GM21381 (cell line): ENCODE results near the gene ERVFRD-1.
"Not testable (repeated sequence)": the region's sequence is repeated elsewhere in the genome, so short reads cannot be mapped to it uniquely, and the experiment has no call there.

Experiments
- ATAC-seq: cut with Tn5 transposase; IDR thresholded peaks from one replicate; pipeline ENCODE4 v1.9.1; 2021; ENCODE audit warnings: mild to moderate bottlenecking, moderate library complexity; ENCODE audit not compliant: unreplicated experiment

The ERVFRD-1 gene

DNA sequence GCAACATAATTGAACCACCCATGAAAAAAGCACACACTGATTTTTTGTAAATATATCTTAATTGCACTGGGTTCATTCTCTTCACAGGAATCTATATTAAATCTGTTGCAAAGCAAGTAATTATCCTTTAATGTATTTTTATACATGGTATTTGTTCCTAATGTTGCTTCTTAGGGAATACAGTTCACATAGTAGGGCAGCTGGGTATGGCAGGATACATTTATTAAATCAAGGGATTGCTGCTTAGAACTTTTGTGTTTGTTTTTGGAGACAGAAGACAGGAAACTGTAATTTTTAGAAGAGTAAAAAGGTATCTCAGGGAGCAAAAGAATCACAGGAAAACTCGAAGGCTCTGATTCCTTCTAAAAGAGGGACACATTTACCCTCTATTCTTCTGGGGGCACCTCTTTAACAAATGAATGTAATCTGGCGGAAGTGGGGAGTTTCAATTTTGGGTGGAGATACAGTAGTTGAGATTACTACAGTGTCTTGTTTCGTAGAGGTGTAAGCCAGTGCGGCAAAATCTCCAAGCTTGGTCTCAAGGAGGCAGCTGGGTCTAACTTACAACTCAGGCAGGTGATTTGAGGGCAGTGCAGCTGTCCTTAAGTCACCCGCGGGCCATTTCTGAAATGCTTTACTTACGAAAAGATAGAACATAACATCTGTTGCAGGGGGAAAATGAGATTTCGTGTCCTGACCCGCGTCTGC lies 18.7 kb downstream of the ERVFRD-1 start:
- ATAC-seq, result peak; percentile 23

GRCh38 chr6:11091141-11091540 lies 20.4 kb downstream of the ERVFRD-1 start:
- not testable (repeated sequence) for ATAC-seq

DNA sequence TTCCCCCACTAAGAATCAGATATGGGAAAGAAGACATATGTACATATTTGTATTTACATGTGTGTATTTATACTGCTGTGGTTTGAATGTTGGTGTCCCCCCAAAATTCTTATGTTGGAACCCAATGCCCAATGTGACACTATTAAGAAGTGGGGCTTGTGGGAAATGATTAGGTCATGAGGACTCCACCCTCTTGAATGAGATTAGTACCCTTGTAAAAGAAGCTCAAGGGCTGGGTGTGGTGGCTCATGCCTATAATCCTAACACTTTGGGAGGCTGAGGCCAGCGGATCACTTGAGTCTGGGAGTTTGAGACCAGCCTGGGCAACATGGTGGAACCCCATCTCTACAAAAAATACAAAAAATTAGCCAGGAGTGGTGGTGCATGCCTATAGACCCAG lies 21.8 kb downstream of the ERVFRD-1 start:
- no peak for ATAC-seq

DNA sequence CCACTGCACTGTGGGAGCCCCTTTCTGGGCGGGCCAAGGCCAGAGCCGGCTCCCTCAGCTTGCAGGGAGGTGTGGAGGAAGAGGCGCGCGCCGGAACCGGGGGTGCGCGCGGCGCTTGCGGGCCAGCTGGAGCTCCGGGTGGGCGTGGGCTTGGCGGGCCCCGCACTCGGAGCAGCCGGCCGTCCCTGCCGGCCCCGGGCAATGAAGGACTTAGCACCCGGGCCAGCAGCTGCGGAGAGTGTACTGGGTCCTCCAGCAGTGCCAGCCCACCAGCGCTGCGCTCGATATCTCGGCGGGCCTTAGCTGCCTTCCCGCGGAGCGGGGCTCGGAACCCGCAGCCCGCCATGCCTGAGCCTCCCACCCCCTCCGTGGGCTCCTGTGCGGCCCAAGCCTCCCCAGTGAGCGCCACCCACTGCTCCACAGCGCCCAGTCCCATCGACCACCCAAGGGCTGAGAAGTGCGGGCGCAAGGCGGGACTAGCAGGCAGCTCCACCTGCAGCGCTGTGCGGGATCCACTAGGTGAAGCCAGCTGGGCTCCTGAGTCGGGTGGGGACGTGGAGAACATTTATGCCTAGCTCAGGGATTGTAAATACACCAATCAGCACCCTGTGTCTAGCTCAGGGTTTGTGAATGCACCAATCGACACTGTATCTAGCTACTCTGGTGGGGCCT lies 24.2 kb downstream of the ERVFRD-1 start:
- ATAC-seq, result not testable (repeated sequence)

GRCh38 chr6:11085758-11086435 lies 25.6 kb downstream of the ERVFRD-1 start:
- no peak for ATAC-seq

- no peak for ATAC-seq
These were observed 27.6 kb downstream of the ERVFRD-1 start for GRCh38 chr6:11083956-11084355.

GRCh38 chr6:11083491-11083890 lies 28.0 kb downstream of the ERVFRD-1 start:
- ATAC-seq, result no peak

DNA sequence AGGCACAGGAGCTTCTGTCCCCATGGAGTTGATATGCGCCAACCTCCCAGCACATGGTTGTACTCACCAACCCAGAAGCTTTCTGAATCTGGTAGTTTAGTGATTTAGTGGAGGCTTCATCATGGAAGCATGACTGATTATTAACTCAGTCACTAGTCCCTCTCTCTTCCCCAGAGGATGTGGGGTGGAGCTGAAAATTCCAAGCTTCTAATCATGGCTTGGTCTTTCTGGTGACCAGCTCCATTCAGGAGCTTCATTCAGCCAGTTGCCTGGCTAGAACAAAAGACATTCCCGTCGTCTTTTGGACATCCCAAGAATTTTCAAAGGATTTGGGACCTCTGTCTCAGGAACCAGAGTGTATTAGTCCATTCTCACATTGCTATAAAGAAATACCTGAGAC lies 31.2 kb downstream of the ERVFRD-1 start:
- no peak for ATAC-seq

- ATAC-seq, result no peak
These were observed 33.3 kb downstream of the ERVFRD-1 start for GRCh38 chr6:11078266-11078665.

- no peak for ATAC-seq
These were observed 35.0 kb downstream of the ERVFRD-1 start for GRCh38 chr6:11076540-11076939.

DNA sequence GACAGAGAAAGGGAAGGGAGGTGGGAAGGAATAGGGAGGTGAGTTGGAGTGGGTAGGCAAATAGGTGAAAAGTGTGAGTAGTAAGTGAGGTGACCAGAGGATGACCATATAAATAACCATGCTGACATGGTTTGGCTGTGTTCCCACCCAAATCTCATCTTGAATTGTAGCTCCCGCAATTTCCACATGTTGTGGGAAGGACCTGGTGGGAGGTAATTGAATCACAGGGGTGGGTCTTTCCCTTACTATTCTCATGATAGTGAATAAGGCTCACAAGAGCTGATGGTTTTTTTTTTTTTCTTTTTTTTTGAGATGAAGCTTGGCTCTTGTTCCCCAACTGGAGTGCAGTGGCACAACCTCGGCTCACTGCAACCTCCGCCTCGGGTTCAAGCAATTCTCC lies 39.4 kb downstream of the ERVFRD-1 start:
- no peak for ATAC-seq

GRCh38 chr6:11069760-11070159 lies 41.8 kb downstream of the ERVFRD-1 start:
- ATAC-seq, result no peak

DNA sequence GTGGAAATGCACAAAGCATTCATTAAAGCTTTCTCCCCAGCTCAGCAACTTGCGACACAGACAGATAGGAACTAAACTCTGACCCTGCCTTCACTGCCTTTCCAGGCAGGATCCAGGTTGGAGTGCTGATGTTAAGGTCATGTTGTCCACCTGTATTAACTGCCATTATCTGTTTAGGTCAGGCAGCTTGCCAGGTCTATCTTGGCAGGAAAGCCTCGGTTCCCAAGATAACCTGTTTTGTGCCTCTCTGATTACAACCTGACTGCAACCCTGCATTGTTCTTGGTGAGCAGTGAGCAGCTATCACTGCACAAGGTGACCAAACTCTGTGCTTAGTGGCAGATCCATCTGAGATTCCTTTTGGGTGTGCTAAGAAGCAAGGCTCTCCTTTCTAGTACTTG lies 44.2 kb downstream of the ERVFRD-1 start:
- no peak for ATAC-seq

- no peak for ATAC-seq
These were observed 44.8 kb downstream of the ERVFRD-1 start for GRCh38 chr6:11066505-11067347.

GRCh38 chr6:11065436-11066202 lies 45.9 kb downstream of the ERVFRD-1 start:
- no peak for ATAC-seq

GRCh38 chr6:11064836-11065235 lies 46.7 kb downstream of the ERVFRD-1 start:
- ATAC-seq, result no peak

GRCh38 chr6:11062715-11063114 lies 48.8 kb downstream of the ERVFRD-1 start:
- ATAC-seq, result no peak

- no peak for ATAC-seq
These were observed 49.4 kb downstream of the ERVFRD-1 start for GRCh38 chr6:11062083-11062482.

DNA sequence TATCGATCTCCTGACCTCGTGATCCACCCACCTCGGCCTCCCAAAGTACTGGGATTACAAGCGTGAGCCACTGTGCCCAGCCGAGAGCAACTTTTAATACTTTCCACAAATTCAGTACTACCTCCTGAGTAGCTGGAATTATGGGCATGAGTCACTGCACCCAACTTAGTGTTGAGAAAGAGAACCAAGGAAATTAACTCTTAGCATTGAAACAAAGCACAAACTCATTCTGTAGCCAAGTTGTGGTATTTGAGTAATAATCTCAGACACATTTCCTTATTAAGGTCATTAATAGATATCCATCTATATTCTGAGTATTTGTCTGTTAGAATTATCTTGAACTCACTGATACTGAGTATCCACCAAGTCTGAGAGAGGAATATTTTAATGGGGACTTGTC lies 53.1 kb downstream of the ERVFRD-1 start:
- ATAC-seq, result no peak

DNA sequence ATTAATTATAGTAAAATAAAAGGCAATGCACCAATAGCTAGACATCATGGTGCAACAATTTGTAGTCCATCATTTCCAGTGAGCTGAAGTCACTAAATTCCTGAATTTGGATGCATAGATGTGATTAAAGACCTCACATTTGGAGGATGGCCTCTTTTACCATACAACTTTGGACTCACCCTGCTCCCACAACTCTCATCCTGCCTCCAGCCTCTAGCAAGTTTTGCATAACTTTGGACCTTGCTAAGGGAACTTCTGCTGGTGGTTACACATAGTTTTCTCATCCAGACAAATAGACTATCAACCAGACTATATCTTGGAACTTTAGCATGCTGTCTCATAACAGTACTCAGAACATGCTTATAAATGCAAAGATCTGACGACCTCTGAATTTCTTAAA lies 54.7 kb downstream of the ERVFRD-1 start:
- no peak for ATAC-seq
